Retina (tissue), 1 donor: ENCODE results near the gene NKX3-2.
A peak's percentile ranks its signal among the peaks of the same experiment; 100 is the strongest.

Source experiments
- DNase-seq: peaks from one replicate; pipeline ENCODE4 v3.0.0-alpha.2; 2016

NKX3-2 gene

GRCh38 chr4:13530823-13531624 is 13.3 kb downstream of the NKX3-2 start:
- DNase-seq = peak; percentile 63

- DNase-seq = peak; percentile 51
These were observed 15.0 kb downstream of the NKX3-2 start for GRCh38 chr4:13529128-13529919.

DNA sequence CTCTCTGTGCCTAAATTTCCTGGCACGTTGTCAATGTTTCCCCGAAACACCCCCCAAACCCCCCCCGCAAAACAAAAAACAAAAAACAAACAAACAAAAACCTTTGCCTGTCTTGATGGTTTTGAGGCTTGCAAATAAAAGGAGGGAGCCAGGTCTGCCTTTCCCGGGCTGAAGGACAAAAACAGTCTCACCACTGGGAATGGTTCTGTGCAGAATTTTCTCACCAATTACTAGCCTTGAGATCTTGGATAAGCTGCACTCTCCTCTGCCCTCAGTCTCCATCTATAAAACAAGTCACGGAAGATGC is 15.5 kb downstream of the NKX3-2 start:
- DNase-seq = peak; percentile 51

DNA sequence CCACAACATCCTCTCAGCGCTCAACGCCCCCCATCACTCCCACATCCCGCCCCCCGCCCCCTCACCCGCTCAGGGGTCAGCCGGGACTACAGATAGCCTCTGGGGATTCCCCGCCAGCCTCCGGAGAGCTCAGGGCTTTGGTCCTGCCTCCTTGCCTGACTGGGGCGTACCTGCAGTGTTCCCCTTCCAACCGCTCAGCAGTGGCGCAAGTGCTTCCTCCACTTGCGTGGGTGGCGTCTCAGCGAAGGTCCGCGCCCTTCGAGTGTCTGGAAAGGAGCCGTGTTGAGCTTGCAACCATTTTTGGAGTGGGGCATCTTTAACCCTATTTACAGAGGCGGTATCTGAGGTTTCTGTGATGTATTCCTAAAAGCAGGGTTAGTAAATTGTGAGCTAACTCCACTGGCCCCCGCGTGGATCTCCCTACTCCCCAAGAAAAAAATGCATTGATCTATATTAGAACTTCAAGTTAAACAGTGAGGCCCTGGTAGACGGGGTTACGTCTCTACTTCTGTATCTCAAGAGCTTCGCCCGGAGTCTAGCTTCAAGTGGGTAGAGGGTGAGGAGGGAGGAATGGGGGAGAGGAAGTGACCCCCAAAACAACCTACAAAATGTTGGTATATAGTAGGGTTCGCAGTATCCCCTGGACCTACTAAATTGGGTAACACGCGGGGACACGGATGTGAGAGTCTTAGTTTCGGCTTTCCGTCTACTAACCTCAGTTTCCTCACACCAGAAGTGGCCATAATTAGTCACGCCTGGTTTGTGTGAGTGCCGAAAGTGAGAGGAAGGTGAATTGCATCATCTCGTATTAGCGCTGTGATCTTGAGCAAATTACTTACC is 16.1 kb downstream of the NKX3-2 start:
- peak; percentile 30 for DNase-seq

GRCh38 chr4:13527192-13527980 is 16.9 kb downstream of the NKX3-2 start:
- DNase-seq = peak; percentile 46

DNA sequence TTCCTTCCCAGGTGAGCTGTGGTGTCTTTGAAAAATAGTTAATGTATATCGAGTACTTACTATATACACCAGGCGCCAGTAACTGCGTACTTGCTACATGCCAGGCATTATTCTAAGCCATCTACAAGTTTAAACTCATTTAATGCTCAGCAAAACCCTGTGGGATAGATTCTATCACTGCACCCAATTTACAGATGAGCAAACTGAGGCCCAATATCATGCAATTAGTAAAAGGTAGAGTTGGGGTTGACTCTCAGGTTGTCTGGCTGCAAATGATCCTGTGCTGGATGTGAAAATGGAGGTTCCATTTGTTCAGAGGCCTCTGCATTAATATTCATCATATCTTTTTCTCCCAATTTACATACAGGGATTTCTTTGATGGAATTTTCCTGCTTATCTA is 17.6 kb downstream of the NKX3-2 start:
- no peak for DNase-seq

DNA sequence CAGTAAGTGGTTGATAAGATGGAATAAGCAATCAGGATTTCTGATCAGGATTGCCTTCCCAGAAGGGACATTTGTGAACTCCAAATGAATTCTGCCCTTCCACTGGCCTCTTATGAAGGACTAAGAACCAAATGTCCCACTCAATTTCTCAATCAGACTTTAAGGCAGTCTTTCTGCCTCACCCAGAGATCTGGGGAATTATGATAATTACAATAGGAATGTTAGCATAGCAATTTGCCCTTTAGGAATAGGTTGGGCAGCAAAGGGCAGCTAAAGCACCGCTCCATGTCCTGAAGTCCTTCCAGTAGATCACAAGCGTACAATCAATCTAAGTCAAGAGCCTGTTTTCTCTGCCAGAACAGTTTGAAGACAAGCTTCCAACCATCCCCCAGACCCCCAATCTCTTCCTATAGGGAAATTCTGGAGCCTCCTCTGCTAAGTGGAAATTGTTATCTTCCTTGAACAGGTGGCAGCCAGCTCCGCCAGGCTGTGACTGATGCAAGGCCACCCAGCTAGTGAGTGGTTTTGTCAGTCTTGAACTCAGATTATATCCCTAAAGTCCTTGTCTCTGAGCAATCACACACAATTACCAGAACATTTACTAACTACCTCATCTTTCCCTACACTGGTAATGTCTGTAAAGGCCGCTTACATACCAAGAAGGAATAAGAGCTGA is 18.6 kb downstream of the NKX3-2 start:
- no peak for DNase-seq

- DNase-seq = peak; percentile 57
These were observed 19.6 kb downstream of the NKX3-2 start for GRCh38 chr4:13524504-13525243.

DNA sequence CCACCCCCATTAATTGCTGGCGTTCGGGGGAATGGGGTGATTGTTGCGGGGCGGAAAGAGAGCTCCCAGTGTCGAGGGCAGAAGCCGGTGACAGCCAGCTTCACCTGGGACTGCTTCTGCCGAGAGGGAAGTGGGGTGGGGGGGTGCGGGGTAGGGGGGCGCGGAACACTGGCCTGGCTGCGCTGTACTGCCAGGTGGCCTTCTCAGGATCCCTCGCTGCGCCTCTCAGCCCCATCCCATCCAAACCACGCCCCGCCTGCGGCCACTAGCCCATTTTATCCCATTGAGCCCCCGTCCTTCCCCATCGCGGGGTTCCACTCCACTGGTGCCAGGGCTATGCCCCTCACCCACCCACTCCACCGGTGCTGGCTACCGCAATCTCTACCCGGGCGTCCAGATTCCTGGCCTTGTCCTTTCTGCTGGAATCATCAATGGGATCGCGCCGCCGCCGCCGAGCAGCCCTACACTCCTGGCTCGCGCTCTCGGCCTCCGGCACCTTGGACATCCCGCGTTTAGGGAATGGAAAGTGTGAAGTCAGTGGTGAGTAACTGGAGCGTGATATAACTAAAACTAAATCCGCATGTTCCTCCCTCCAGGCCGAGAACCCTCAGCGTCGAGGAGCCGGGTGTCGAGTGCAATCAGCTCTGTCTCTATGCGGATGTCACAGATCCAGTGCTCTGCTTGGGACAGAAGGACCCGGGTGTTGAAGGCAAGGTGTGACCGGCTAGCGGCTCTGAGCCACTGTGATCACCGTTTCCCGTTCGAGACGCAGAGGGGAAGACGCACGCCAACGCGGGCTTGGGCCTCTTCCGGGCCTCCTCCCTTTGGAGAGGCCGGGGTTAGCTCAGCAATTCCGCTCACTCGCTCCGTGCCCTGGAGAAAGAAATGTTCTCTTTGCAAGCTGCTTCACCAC is 20.5 kb downstream of the NKX3-2 start:
- DNase-seq = peak; percentile 45

DNA sequence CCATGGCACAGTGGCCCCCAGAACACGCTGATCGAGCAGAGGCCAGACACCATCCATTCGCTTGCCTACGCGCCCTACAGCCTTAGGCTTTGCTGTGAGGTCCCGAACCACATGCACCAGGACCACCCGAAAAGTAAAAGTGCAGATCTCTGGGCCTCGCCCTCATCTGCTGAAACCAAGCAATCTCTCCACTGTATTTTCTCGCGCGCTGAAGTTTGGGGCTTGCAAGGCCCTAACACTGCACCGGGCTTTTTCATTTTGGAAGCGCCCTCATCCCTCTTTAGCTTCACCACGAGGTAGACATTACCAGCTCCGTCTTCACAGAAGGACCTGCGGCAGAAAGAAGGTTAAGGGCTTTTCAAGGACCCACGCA is 21.2 kb downstream of the NKX3-2 start:
- DNase-seq = peak; percentile 61

GRCh38 chr4:13522282-13523104 is 21.8 kb downstream of the NKX3-2 start:
- DNase-seq = peak; percentile 71

- DNase-seq = no peak
These were observed 23.3 kb downstream of the NKX3-2 start for GRCh38 chr4:13521047-13521446.

- no peak for DNase-seq
These were observed 27.9 kb downstream of the NKX3-2 start for GRCh38 chr4:13516315-13516860.

DNA sequence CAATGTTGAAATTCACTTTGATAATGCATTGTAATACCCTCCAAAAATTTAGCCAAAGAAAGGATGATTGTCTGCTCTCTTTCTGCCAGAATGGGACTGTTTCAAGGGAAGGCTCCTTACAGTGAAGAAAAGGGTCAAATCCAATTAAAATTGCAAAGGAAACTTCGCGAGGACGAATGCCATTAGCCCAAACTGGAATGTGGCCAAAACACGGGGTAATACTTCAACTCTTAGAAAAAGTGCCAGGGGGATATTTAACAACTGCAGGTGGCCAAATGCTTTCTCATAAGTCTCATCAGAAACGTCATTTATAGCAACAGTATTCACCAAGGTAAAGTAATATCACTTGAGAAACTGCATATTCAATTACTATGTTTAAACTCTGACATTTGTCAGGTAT is 29.0 kb downstream of the NKX3-2 start:
- DNase-seq = no peak

DNA sequence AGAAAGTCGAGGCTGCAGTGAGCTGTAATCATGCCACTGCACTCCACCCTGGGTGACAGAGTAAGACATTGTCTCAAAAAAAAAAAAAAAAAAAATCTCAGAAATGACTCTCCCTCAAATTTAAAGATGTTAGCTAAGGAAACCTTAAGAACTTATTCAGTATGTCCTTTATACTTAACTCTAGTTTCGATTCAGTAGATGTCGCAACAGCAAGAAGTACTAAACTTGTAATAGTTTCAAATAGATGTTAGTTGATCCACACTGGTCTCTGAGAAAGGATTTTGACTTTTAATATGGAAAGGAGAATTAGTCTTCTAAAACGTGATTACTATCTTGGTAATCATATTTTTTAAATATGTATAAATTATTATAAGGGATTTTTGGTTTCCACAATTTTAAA is 29.6 kb downstream of the NKX3-2 start:
- DNase-seq = no peak

DNA sequence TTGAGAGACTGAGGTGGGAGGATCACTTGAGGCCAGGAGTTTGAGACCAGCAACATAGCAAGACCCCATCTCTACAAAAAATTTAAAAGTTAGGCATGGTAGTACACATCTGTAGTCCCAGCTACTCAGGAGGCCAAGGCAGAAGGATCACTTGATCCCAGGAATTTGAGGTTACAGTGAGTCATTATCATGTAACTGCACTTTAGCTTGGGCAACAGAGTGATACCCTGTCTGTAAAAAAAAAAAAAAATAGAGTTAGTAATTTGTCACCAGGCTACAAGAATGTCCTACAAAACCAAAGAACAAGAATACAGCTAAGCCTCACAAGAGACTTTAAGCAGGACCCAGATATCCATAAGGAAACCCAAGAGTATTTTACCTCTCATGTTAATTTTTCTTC is 33.2 kb downstream of the NKX3-2 start:
- DNase-seq = no peak

DNA sequence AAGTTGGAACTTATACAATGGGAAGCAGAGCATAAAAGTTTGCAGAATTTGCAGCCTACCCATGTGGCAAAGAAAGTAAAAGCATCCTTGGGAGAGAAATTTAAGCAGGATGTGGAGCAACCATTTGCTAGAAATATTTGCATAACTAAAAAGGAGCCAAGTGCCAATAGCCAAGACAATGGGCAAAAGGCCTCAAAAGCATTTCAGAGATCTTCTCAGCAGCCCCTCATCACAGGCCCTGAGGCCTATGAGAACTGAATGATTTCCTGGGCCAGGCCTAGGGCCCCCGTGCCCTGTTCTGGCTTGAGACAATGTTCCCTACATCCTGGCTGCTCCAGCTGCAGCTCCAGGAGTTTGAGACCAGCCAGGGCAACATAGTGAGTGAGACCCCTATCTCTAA is 34.9 kb downstream of the NKX3-2 start:
- no peak for DNase-seq

GRCh38 chr4:13504374-13504773 is 39.9 kb downstream of the NKX3-2 start:
- no peak for DNase-seq

DNA sequence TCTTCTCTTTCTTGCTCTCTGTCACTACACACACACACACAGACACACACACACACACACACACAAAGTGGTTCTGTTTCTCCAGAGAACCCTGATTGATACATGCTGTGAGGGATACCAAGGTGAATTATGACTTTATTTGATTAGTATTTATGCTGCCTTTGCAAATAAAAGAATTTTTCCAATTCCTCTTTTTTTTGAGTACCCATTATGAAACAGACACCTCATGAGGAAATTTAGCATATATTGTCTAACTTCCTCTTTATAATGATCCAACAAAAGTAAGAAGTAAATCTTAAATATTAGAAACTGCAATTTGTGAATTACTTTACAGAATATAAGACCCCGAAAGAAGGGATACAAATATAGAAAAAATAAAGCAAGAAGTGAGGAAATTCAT is 45.8 kb downstream of the NKX3-2 start:
- no peak for DNase-seq
